Vagina (tissue), 2 donors: ENCODE measurements around the gene ADGRL2.

Experiments used
- POLR2A ChIP-seq, 2 donors: fragments of 450-650 bp; IDR thresholded peaks; one replicate each; pipeline ENCODE4 v1.6.1; 2017; ENCODE audit warnings: antibody characterized with exemption in 2 of 2, mild to moderate bottlenecking in 2 of 2, moderate library complexity in 2 of 2
- POLR2AphosphoS5 ChIP-seq, 2 donors: sonication (generic); formaldehyde crosslinking; IDR thresholded peaks; one replicate each; pipeline ENCODE4 v1.9.0; 2017; ENCODE audit warnings: antibody characterized with exemption in 2 of 2, mild to moderate bottlenecking in 2 of 2, low read depth in 1 of 2; ENCODE audit not compliant: insufficient read depth in 1 of 2
- TF ChIP-seq, protein P1 (sequence below), 3 experiments: fragments of 450-650 bp in 2 of 3; fragments of 200-600 bp in 1 of 3; sonication (generic) in 1 of 3; IDR thresholded peaks; one replicate each; pipeline ENCODE4 v1.5.1; 2017 to 2019; ENCODE audit warnings: antibody characterized with exemption in 3 of 3, mild to moderate bottlenecking in 2 of 3, moderate library complexity in 2 of 3

DNA sequence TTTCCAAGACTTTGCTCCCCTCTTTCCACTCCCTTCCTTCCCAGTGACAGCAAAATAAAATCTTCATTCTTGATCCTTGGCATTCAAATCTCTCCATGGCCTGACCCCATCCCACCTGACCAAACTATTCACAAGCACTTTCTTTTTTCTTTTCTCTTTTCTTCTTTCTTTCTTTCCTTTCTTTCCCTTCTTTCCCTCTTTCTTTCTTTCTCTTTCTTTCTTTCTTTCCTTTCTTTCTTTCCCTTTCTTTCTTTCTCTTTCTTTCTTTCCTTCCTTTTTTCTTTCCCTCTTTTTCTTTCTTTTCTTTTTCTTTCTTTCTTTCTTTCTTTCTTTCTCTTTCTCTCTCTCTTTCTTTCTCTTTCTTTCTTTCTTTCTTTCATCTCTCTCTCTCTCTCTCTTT, 207.1 kb downstream of the ADGRL2 start:
- TF ChIP-seq, protein P1, sequence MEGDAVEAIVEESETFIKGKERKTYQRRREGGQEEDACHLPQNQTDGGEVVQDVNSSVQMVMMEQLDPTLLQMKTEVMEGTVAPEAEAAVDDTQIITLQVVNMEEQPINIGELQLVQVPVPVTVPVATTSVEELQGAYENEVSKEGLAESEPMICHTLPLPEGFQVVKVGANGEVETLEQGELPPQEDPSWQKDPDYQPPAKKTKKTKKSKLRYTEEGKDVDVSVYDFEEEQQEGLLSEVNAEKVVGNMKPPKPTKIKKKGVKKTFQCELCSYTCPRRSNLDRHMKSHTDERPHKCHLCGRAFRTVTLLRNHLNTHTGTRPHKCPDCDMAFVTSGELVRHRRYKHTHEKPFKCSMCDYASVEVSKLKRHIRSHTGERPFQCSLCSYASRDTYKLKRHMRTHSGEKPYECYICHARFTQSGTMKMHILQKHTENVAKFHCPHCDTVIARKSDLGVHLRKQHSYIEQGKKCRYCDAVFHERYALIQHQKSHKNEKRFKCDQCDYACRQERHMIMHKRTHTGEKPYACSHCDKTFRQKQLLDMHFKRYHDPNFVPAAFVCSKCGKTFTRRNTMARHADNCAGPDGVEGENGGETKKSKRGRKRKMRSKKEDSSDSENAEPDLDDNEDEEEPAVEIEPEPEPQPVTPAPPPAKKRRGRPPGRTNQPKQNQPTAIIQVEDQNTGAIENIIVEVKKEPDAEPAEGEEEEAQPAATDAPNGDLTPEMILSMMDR (IDR thresholded peaks at IDR 0.05) = no peak
- no peak for TF ChIP-seq POLR2A (IDR thresholded peaks at IDR 0.05)
- no peak for TF ChIP-seq POLR2AphosphoS5 (IDR thresholded peaks at IDR 0.05; ENCODE audit: insufficient read depth in 1 of 2, low read depth in 1 of 2)
